HL-60/S4 treated with retinoic acid at 250 ng/mL for 4 days and 3 days (cell line): Measurements from ENCODE around the gene GPR132.
"Not testable (repeated sequence)": the region's sequence is repeated elsewhere in the genome, so short reads cannot be mapped to it uniquely, and the experiment has no call there.

Experiments used
- in situ Hi-C: fragments of 300-500 bp; cut with MboI; formaldehyde crosslinking; loops from 2 replicates; pipeline ENCODE4 v1.7.0; 2022; ENCODE audit warnings: low sequenced_read_pairs

The GPR132 gene

GRCh38 chr14:105065280-105066228 lies at the start of gene GPR132:
GPR132 (minus strand) TSS chr14:105065430; CDS start chr14:105055420, 10,010 bp downstream.
- in situ Hi-C loops, result no loop called here

GRCh38 chr14:105109243-105109642 lies 44.0 kb upstream of the GPR132 start:
- in situ Hi-C loops, result not testable (repeated sequence)

- in situ Hi-C loops, result no loop called here
Observed at GRCh38 chr14:105108516-105108864, 43.3 kb upstream of the GPR132 start.

- in situ Hi-C loops, result no loop called here
Observed at GRCh38 chr14:105107781-105108515, 42.7 kb upstream of the GPR132 start.

GRCh38 chr14:105107351-105107750 lies 42.1 kb upstream of the GPR132 start:
- in situ Hi-C loops, result no loop called here

GRCh38 chr14:105105158-105105557 lies 39.9 kb upstream of the GPR132 start:
- in situ Hi-C loops, result no loop called here

- in situ Hi-C loops, result no loop called here
Observed at GRCh38 chr14:105102893-105103292, 37.7 kb upstream of the GPR132 start.

- in situ Hi-C loops, result no loop called here
Observed at GRCh38 chr14:105102361-105102870, 37.2 kb upstream of the GPR132 start.

GRCh38 chr14:105100910-105101309 lies 35.7 kb upstream of the GPR132 start:
- in situ Hi-C loops, result no loop called here

- in situ Hi-C loops, result no loop called here
Observed at GRCh38 chr14:105099778-105100177, 34.5 kb upstream of the GPR132 start.

GRCh38 chr14:105098316-105098715 lies 33.1 kb upstream of the GPR132 start:
- in situ Hi-C loops, result no loop called here

GRCh38 chr14:105097794-105098127 lies 32.5 kb upstream of the GPR132 start:
- in situ Hi-C loops, result no loop called here

- in situ Hi-C loops, result no loop called here
Observed at GRCh38 chr14:105096206-105096875, 31.1 kb upstream of the GPR132 start.

- in situ Hi-C loops, result no loop called here
Observed at GRCh38 chr14:105095236-105095805, 30.1 kb upstream of the GPR132 start.

- in situ Hi-C loops, result no loop called here
Observed at GRCh38 chr14:105094193-105094907, 29.1 kb upstream of the GPR132 start.

GRCh38 chr14:105093431-105094192 lies 28.4 kb upstream of the GPR132 start:
- in situ Hi-C loops, result no loop called here

GRCh38 chr14:105093038-105093430 lies 27.8 kb upstream of the GPR132 start:
- in situ Hi-C loops, result no loop called here

- in situ Hi-C loops, result no loop called here
Observed at GRCh38 chr14:105092171-105093037, 27.2 kb upstream of the GPR132 start.
